Astrocyte (in vitro differentiated cells and primary cell): ENCODE measurements around the gene NBR1. TPM values are rescaled to one million over a fixed set of nuclear protein-coding genes. Genes with fewer than 3 reads are reported as not detected.

ENCODE experiments used
- DNase-seq: peaks from one replicate; pipeline ENCODE4 v3.0.0-alpha.2; 2010; ENCODE audit warnings: low read depth
- FAIRE-seq: peaks from 2 replicates; lab custom pipeline; 2011; peaks lifted over from hg19 to GRCh38; lab: Jason Lieb, UNC
- H2AFZ ChIP-seq: 2 replicates; pipeline ENCODE4 v1.6.0; 2012; ENCODE audit warnings: low read depth, low read length, inconsistent platforms
- H3K27ac ChIP-seq: 2 replicates; pipeline ENCODE4 v1.5.1; 2011; ENCODE audit warnings: low read depth, low read length, inconsistent platforms
- H3K27me3 ChIP-seq: 2 replicates; pipeline ENCODE4 v1.6.0; 2011; ENCODE audit warnings: low read length, inconsistent platforms; ENCODE audit not compliant: insufficient read depth
- H3K36me3 ChIP-seq: 2 replicates; pipeline ENCODE4 v1.5.1; 2011; ENCODE audit warnings: low read length, inconsistent platforms; ENCODE audit not compliant: insufficient read depth
- H3K4me1 ChIP-seq: 2 replicates; pipeline ENCODE4 v1.5.1; 2011; ENCODE audit warnings: low read length, inconsistent platforms; ENCODE audit not compliant: insufficient read depth
- H3K4me2 ChIP-seq: 2 replicates; pipeline ENCODE4 v1.6.0; 2012; ENCODE audit warnings: low read length, inconsistent platforms
- H3K4me3 ChIP-seq: 2 replicates; pipeline ENCODE4 v1.5.1; 2011; ENCODE audit warnings: low read depth, mild to moderate bottlenecking, low read length, inconsistent platforms; ENCODE audit not compliant: insufficient read depth
- H3K79me2 ChIP-seq: 2 replicates; pipeline ENCODE4 v1.6.0; 2012; ENCODE audit warnings: mild to moderate bottlenecking, low read length, inconsistent platforms; ENCODE audit not compliant: insufficient read depth
- H3K9ac ChIP-seq: 2 replicates; pipeline ENCODE4 v1.6.0; 2012; ENCODE audit warnings: mild to moderate bottlenecking, low read length, inconsistent platforms
- H3K9me3 ChIP-seq: 2 replicates; pipeline ENCODE4 v1.5.1; 2012; ENCODE audit warnings: low read depth, mild to moderate bottlenecking, low read length, inconsistent platforms; ENCODE audit not compliant: insufficient read depth
- H4K20me1 ChIP-seq: 2 replicates; pipeline ENCODE4 v1.6.0; 2012; ENCODE audit warnings: low read length, inconsistent platforms; ENCODE audit not compliant: insufficient read depth
- H3K27ac Mint-ChIP-seq: one replicate; pipeline ENCODE4 v1.8.0; 2021; ENCODE audit warnings: mild to moderate bottlenecking, mixed read lengths; ENCODE audit not compliant: unreplicated experiment
- H3K27me3 Mint-ChIP-seq: one replicate; pipeline ENCODE4 v1.8.0; 2021; ENCODE audit warnings: low read depth, mixed read lengths; ENCODE audit not compliant: unreplicated experiment
- H3K36me3 Mint-ChIP-seq: one replicate; pipeline ENCODE4 v1.8.0; 2021; ENCODE audit warnings: low read depth, mixed read lengths; ENCODE audit not compliant: unreplicated experiment
- H3K4me1 Mint-ChIP-seq: one replicate; pipeline ENCODE4 v1.8.0; 2021; ENCODE audit warnings: low read depth, mixed read lengths; ENCODE audit not compliant: unreplicated experiment
- H3K4me3 Mint-ChIP-seq: one replicate; pipeline ENCODE4 v1.8.0; 2021; ENCODE audit warnings: mild to moderate bottlenecking, moderate library complexity, mixed read lengths; ENCODE audit not compliant: unreplicated experiment
- H3K9me3 Mint-ChIP-seq: one replicate; pipeline ENCODE4 v1.8.0; 2021; ENCODE audit warnings: mild to moderate bottlenecking, mixed read lengths; ENCODE audit not compliant: unreplicated experiment
- CTCF ChIP-seq: IDR thresholded peaks from 2 replicates; pipeline ENCODE4 v1.5.1; 2011; ENCODE audit warnings: low read depth, mild to moderate bottlenecking, inconsistent platforms, low read length, moderate library complexity; ENCODE audit not compliant: insufficient read depth
- EZH2 ChIP-seq: IDR thresholded peaks from 2 replicates; pipeline ENCODE4 v1.6.1; 2012; ENCODE audit warnings: mild to moderate bottlenecking, low read length, inconsistent platforms; ENCODE audit not compliant: insufficient read depth
- total RNA-seq: library from RNA; stranded (reverse); gene quantifications from 2 replicates; pipeline ENCODE4 v1.2.1, GENCODE V29; 2021

NBR1 gene
- total RNA-seq, 1 donor from 2014 or later, result 46.8 TPM

DNA sequence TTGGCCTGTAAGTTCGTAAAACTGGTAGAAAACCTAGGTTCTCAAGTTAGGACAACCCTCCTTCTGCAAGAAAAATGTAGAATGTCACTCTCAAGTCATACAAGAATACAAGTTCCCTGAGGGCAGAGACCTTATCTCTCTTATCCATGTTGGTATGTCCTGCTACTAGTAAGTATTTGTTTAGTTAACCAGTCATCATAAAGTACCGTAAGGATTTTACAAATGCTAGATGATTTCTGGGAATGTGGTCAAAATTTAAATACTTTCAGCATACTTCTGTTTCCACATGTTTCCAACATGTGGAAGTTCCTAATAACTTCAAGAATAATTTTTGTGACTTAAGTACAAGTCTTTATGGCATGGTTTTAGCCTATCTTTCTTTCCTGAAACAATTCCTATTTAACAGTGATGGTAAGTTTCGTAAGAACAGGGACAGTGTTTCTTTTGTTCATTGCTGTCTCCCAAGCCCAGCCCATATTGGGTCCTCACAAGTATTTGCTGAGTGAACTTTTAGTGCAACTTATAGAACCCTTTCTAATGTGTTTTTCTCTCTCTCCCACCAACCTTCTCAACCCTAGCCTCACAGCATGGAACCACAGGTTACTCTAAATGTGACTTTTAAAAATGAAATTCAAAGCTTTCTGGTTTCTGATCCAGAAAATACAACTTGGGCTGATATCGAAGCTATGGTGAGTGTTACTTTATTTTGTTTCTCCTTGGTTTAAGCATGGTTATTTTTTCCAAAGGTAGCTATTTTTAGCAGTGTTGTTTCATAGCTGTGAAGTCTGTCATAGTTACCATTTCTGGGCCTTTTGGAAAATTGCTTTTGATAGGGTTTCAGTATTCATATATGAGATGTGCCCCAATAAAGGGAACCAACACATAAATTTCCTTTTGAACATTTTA is 4.5 kb downstream of the NBR1 start:
- Mint-ChIP-seq H3K4me3 (no peak overlapping the region), H3K27me3 (no peaks in the 10 kb centered on the region), H3K36me3 (peaks cover 11% of the 10 kb centered on the region), H3K9me3 (no peaks in the 10 kb centered on the region), H3K27ac (peak overlapping the region; percentile 37), H3K4me1 (peaks cover 15% of the 10 kb centered on the region)
- Histone ChIP-seq H3K4me3 (no peak overlapping the region), H3K4me1 (peaks cover 23% of the 10 kb centered on the region), H3K9me3 (no peaks in the 10 kb centered on the region), H3K9ac (peak overlapping the region; percentile 26), H3K36me3 (peaks cover 24% of the 10 kb centered on the region), H3K79me2 (peaks cover 28% of the 10 kb centered on the region), H4K20me1 (peaks cover 8% of the 10 kb centered on the region), H3K27me3 (no peaks in the 10 kb centered on the region), H2AFZ (no peak overlapping the region), H3K4me2 (peak overlapping the region; percentile 59), H3K27ac (peak overlapping the region; percentile 57)
- peak; percentile 76 for DNase-seq
- peak; percentile 37 for FAIRE-seq
- TF ChIP-seq CTCF (no peak), EZH2 (no peak)

- no peaks in the 10 kb centered on the region for H3K9me3 ChIP-seq
- Mint-ChIP-seq H3K36me3 (peaks cover 11% of the 10 kb centered on the region), H3K9me3 (no peaks in the 10 kb centered on the region), H3K4me1 (peaks cover 15% of the 10 kb centered on the region), H3K4me3 (no peak overlapping the region), H3K27me3 (no peaks in the 10 kb centered on the region), H3K27ac (no peak overlapping the region)
- H3K9ac ChIP-seq, result peak overlapping the region; percentile 26
- peaks cover 28% of the 10 kb centered on the region for H3K79me2 ChIP-seq
- FAIRE-seq, result no peak
- peak overlapping the region; percentile 59 for H3K4me2 ChIP-seq
- H3K4me3 ChIP-seq, result no peak overlapping the region
- peaks cover 19% of the 10 kb centered on the region for H3K4me1 ChIP-seq
- H3K27ac ChIP-seq, result no peak overlapping the region
- TF ChIP-seq EZH2, result no peak
- no peak for TF ChIP-seq CTCF
- DNase-seq, result no peak
- H3K27me3 ChIP-seq, result no peaks in the 10 kb centered on the region
- H3K36me3 ChIP-seq, result peaks cover 27% of the 10 kb centered on the region
- no peak overlapping the region for H2AFZ ChIP-seq
- H4K20me1 ChIP-seq, result peaks cover 8% of the 10 kb centered on the region
Measured at GRCh38 chr17:43176119-43176570, 5.1 kb downstream of the NBR1 start.

DNA sequence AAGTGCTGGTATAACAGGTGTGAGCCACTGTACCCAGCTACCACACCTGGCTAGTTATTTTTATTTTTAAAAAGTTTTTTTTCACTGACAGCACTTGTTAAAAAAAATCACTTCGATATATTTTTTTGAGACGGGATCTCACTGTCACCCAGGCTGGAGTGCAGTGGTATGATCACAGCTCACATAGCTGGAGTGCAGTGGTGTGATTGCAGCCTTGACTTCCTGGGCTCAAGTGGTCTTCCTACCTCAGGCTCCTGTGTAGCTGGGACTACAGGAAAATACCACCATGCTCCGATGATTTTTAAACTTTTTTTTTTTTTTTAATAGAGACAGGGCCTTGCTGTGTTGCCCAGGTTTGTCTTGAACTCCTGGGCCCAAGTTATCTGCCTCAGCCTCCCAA is 12.9 kb downstream of the NBR1 start:
- no peak overlapping the region for H3K4me3 Mint-ChIP-seq
- H3K4me2 ChIP-seq, result no peak overlapping the region
- no peak for FAIRE-seq

More for the DNA sequence above, 12.9 kb downstream of the NBR1 start:
- peaks cover 2% of the 10 kb centered on the region for H3K36me3 Mint-ChIP-seq
- Histone ChIP-seq H3K79me2 (no peaks in the 10 kb centered on the region), H4K20me1 (no peaks in the 10 kb centered on the region), H2AFZ (no peak overlapping the region), H3K27ac (no peak overlapping the region), H3K9ac (no peak overlapping the region), H3K36me3 (peaks cover 17% of the 10 kb centered on the region), H3K27me3 (no peaks in the 10 kb centered on the region), H3K9me3 (no peaks in the 10 kb centered on the region), H3K4me1 (no peaks in the 10 kb centered on the region), H3K4me3 (no peak overlapping the region)
- TF ChIP-seq CTCF (no peak), EZH2 (no peak)
- no peaks in the 10 kb centered on the region for H3K4me1 Mint-ChIP-seq
- H3K27me3 Mint-ChIP-seq, result no peaks in the 10 kb centered on the region
- H3K27ac Mint-ChIP-seq, result no peak overlapping the region
- no peak for DNase-seq
- H3K9me3 Mint-ChIP-seq, result no peaks in the 10 kb centered on the region
